H1 (cell line): ENCODE data around the gene PGAM5. TPM values are rescaled to one million over a fixed set of nuclear protein-coding genes. Genes with fewer than 3 reads are reported as not detected.

Experiments used
- CTCF ChIA-PET: fragments of 300-600 bp; sonication (Branson Sonifier 250); formaldehyde crosslinking; loops from one replicate; lab custom pipeline; 2021; ENCODE audit not compliant: partially characterized antibody; lab: Charles Lee
- POLR2A ChIA-PET: fragments of 300-600 bp; sonication (Branson Sonifier 250); formaldehyde crosslinking; loops from one replicate; lab custom pipeline; 2021; ENCODE audit warnings: inconsistent platforms; ENCODE audit not compliant: partially characterized antibody; lab: Charles Lee
- DNase-seq, 2 experiments: peaks; one replicate each; pipeline versions ENCODE4 v3.0.0 to v3.0.0-alpha.2; 2010 to 2022; ENCODE audit warnings: low spot score in 2 of 2, low read depth in 1 of 2, mixed read lengths in 1 of 2
- FAIRE-seq: peaks from 2 replicates; lab custom pipeline; 2011; peaks lifted over from hg19 to GRCh38; lab: Jason Lieb, UNC
- H2AFZ ChIP-seq: 2 replicates; pipeline ENCODE4 v1.8.1; 2012; ENCODE audit warnings: low read length, inconsistent platforms
- H2AK5ac ChIP-seq: 2 replicates; pipeline ENCODE4 v1.6.1; 2013; ENCODE audit warnings: low read depth, low read length
- H2BK120ac ChIP-seq: replicated peaks from 2 replicates; pipeline ENCODE3; 2013; ENCODE audit warnings: low read depth, low read length, inconsistent platforms
- H2BK12ac ChIP-seq: 2 replicates; pipeline ENCODE4 v1.6.1; 2013; ENCODE audit warnings: low read depth, low read length
- H2BK15ac ChIP-seq: 2 replicates; pipeline ENCODE4 v1.6.1; 2013; ENCODE audit warnings: low read length
- H2BK20ac ChIP-seq: 2 replicates; pipeline ENCODE4 v1.6.1; 2013; ENCODE audit warnings: low read length
- H2BK5ac ChIP-seq: 2 replicates; pipeline ENCODE4 v1.6.1; 2013; ENCODE audit warnings: low read depth, low read length
- H3K14ac ChIP-seq: 2 replicates; pipeline ENCODE4 v1.6.1; 2013; ENCODE audit warnings: inconsistent platforms; ENCODE audit not compliant: insufficient read length
- H3K18ac ChIP-seq: 2 replicates; pipeline ENCODE4 v1.6.1; 2013; ENCODE audit warnings: low read length; ENCODE audit errors: extremely low read depth
- H3K23ac ChIP-seq: 2 replicates; pipeline ENCODE4 v1.6.1; 2013; ENCODE audit warnings: inconsistent platforms; ENCODE audit not compliant: insufficient read length
- H3K23me2 ChIP-seq: 2 replicates; pipeline ENCODE4 v1.6.1; 2013; ENCODE audit warnings: low read depth, low read length
- H3K27ac ChIP-seq: 2 replicates; pipeline ENCODE4 v1.6.1; 2011; ENCODE audit warnings: low read depth, low read length, inconsistent platforms
- H3K27me3 ChIP-seq, 4 experiments: replicated peaks in 1 of 4; 1 replicate in 1 of 4; 2 replicates in 3 of 4; pipeline versions ENCODE4 v1.6.1 to v1.8.1; 2011 to 2013; ENCODE audit warnings: low read length in 3 of 4, mild to moderate bottlenecking in 3 of 4, inconsistent platforms in 2 of 4, mixed read lengths in 2 of 4, moderate library complexity in 1 of 4; ENCODE audit not compliant: control insufficient read depth in 3 of 4, insufficient read depth in 3 of 4; ENCODE audit errors: extremely low read depth in 1 of 4
- H3K36me3 ChIP-seq, 4 experiments: 2 replicates each; pipeline versions ENCODE4 v1.6.1 to v1.8.1; 2011 to 2013; ENCODE audit warnings: mild to moderate bottlenecking in 4 of 4, low read length in 3 of 4, moderate library complexity in 2 of 4, control low read depth in 1 of 4, inconsistent platforms in 1 of 4; ENCODE audit not compliant: insufficient read depth in 4 of 4, control insufficient read depth in 2 of 4
- H3K4ac ChIP-seq: replicated peaks from 2 replicates; pipeline ENCODE3; 2013; ENCODE audit warnings: low read length, low read depth, mixed read lengths, inconsistent platforms; ENCODE audit not compliant: insufficient read length
- H3K4me1 ChIP-seq, 4 experiments: replicated peaks in 1 of 4; 1 replicate in 1 of 4; 2 replicates in 3 of 4; pipeline versions ENCODE4 v1.6.1 to v1.8.1; 2011 to 2013; ENCODE audit warnings: low read length in 3 of 4, inconsistent platforms in 2 of 4, mixed read lengths in 1 of 4; ENCODE audit not compliant: insufficient read depth in 4 of 4, control insufficient read depth in 3 of 4
- H3K4me2 ChIP-seq, 2 experiments: 2 replicates each; pipeline versions ENCODE4 v1.6.1 to v1.8.1; 2011 to 2013; ENCODE audit warnings: low read depth in 2 of 2, low read length in 2 of 2, control low read depth in 1 of 2, inconsistent platforms in 1 of 2, mild to moderate bottlenecking in 1 of 2; ENCODE audit not compliant: insufficient read depth in 1 of 2
- H3K4me3 ChIP-seq, 4 experiments: fragments of 200-600, 300-600 bp in 1 of 4; sonication (generic), shearing (Covaris generic), sonication (Bioruptor Twin) in 1 of 4; 2 replicates each; pipeline versions ENCODE4 v1.5.1 to v1.8.1; 2011 to 2016; ENCODE audit warnings: low read length in 4 of 4, low read depth in 3 of 4, control low read depth in 2 of 4, inconsistent platforms in 2 of 4, mild to moderate bottlenecking in 2 of 4, mixed read lengths in 1 of 4, moderate library complexity in 1 of 4; ENCODE audit not compliant: insufficient read depth in 2 of 4; ENCODE audit errors: extremely low read depth in 1 of 4
- H3K56ac ChIP-seq: replicated peaks from 2 replicates; pipeline ENCODE3; 2013; ENCODE audit warnings: low read depth, mild to moderate bottlenecking, mixed read lengths, low read length, inconsistent platforms; ENCODE audit not compliant: insufficient read length
- H3K79me1 ChIP-seq: 2 replicates; pipeline ENCODE4 v1.6.1; 2013; ENCODE audit warnings: low read depth, low read length, control low read depth
- H3K79me2 ChIP-seq, 2 experiments: 2 replicates each; pipeline versions ENCODE4 v1.6.1 to v1.8.1; 2012 to 2013; ENCODE audit warnings: low read length in 2 of 2, mild to moderate bottlenecking in 2 of 2, inconsistent platforms in 1 of 2; ENCODE audit not compliant: insufficient read depth in 2 of 2, control insufficient read depth in 1 of 2
- H3K9ac ChIP-seq, 4 experiments: replicated peaks in 1 of 4; 1 replicate in 1 of 4; 2 replicates in 3 of 4; pipeline versions ENCODE4 v1.6.1 to v1.8.1; 2011 to 2013; ENCODE audit warnings: low read depth in 3 of 4, low read length in 3 of 4, control low read depth in 2 of 4, mild to moderate bottlenecking in 2 of 4, moderate library complexity in 2 of 4, inconsistent platforms in 1 of 4; ENCODE audit errors: extremely low read depth in 1 of 4
- H3K9me3 ChIP-seq, 2 experiments: 2 replicates each; pipeline versions ENCODE4 v1.6.1 to v1.8.1; 2012 to 2013; ENCODE audit warnings: mild to moderate bottlenecking in 2 of 2, moderate library complexity in 2 of 2, control low read depth in 1 of 2, inconsistent platforms in 1 of 2, low read depth in 1 of 2, low read length in 1 of 2, mixed read lengths in 1 of 2; ENCODE audit not compliant: insufficient read depth in 2 of 2
- H4K20me1 ChIP-seq, 2 experiments: replicated peaks in 1 of 2; 2 replicates each; pipeline versions ENCODE3 to v1.8.1; 2011 to 2013; ENCODE audit warnings: inconsistent platforms in 2 of 2, low read length in 2 of 2, mild to moderate bottlenecking in 1 of 2; ENCODE audit not compliant: insufficient read depth in 2 of 2, control insufficient read depth in 1 of 2
- H4K5ac ChIP-seq: 2 replicates; pipeline ENCODE4 v1.6.1; 2013; ENCODE audit warnings: low read length, low read depth, mixed read lengths, inconsistent platforms; ENCODE audit not compliant: insufficient read length
- H4K8ac ChIP-seq: 2 replicates; pipeline ENCODE4 v1.8.0; 2013; ENCODE audit warnings: mild to moderate bottlenecking, moderate library complexity, low read length, inconsistent platforms; ENCODE audit not compliant: insufficient read depth; ENCODE audit errors: extremely low read depth
- H4K91ac ChIP-seq: replicated peaks from 2 replicates; pipeline ENCODE3; 2013; ENCODE audit warnings: low read length, mixed read lengths, inconsistent platforms; ENCODE audit not compliant: insufficient read length
- BCL11A ChIP-seq, 2 experiments: IDR thresholded peaks; one replicate each; pipeline ENCODE4 v1.6.1; 2011; ENCODE audit warnings: low read depth in 2 of 2, low read length in 2 of 2, mild to moderate bottlenecking in 2 of 2
- CBX8 ChIP-seq: fragments of 300-800, 300-1000 bp; sonication (generic); IDR thresholded peaks from 2 replicates; pipeline ENCODE4 v1.7.1; 2016; ENCODE audit warnings: low read depth, low read length, borderline replicate concordance
- CHD1 ChIP-seq: IDR thresholded peaks from 2 replicates; pipeline ENCODE4 v1.6.1; 2012; ENCODE audit warnings: low read depth, low read length, improper control_type of control experiment
- E2F6 ChIP-seq: IDR thresholded peaks from 2 replicates; pipeline ENCODE4 v1.6.1; 2012; ENCODE audit warnings: inconsistent platforms
- FOSL1 ChIP-seq: IDR thresholded peaks from 2 replicates; pipeline ENCODE4 v1.6.1; 2011; ENCODE audit warnings: mild to moderate bottlenecking, low read depth, low read length, moderate library complexity; ENCODE audit not compliant: insufficient read depth
- GTF2F1 ChIP-seq: IDR thresholded peaks from 2 replicates; pipeline ENCODE4 v1.6.1; 2012; ENCODE audit warnings: low read depth, low read length, improper control_type of control experiment, borderline replicate concordance
- HDAC6 ChIP-seq: IDR thresholded peaks from one replicate; pipeline ENCODE4 v1.7.1; 2012; ENCODE audit warnings: low read depth, mild to moderate bottlenecking, inconsistent platforms, low read length, moderate library complexity
- KDM4A ChIP-seq: IDR thresholded peaks from one replicate; pipeline ENCODE4 v1.7.1; 2012; ENCODE audit warnings: low read depth, mild to moderate bottlenecking, moderate library complexity, low read length, inconsistent platforms; ENCODE audit not compliant: severe bottlenecking
- NRF1 ChIP-seq: IDR thresholded peaks from 2 replicates; pipeline ENCODE4 v1.6.1; 2011; ENCODE audit warnings: mild to moderate bottlenecking, low read depth, low read length, improper control_type of control experiment
- POU5F1 ChIP-seq: IDR thresholded peaks from 2 replicates; pipeline ENCODE4 v1.6.1; 2011; ENCODE audit warnings: low read depth, mild to moderate bottlenecking, low read length, moderate library complexity
- RFX5 ChIP-seq: IDR thresholded peaks from 2 replicates; pipeline ENCODE4 v1.6.1; 2011; ENCODE audit warnings: low read depth, low read length, improper control_type of control experiment, borderline replicate concordance
- RNF2 ChIP-seq: fragments of 200-900, 300-1000 bp; sonication (generic); IDR thresholded peaks from 2 replicates; pipeline ENCODE4 v1.7.1; 2016; ENCODE audit warnings: borderline replicate concordance, low read depth, mild to moderate bottlenecking, antibody characterized with exemption, low read length; ENCODE audit not compliant: poor library complexity, severe bottlenecking; ENCODE audit errors: missing control alignments
- SIX5 ChIP-seq: IDR thresholded peaks from 2 replicates; pipeline ENCODE4 v1.6.1; 2011; ENCODE audit warnings: mild to moderate bottlenecking, low read depth, low read length
- ZNF274 ChIP-seq: IDR thresholded peaks from 2 replicates; pipeline ENCODE4 v1.7.0; 2012; ENCODE audit warnings: low read length, borderline replicate concordance; ENCODE audit errors: extremely low read depth
- WGBS, 2 experiments: shearing (Covaris generic) in 1 of 2; methylation state at CpG; one replicate each; pipeline versions ENCODE4 v1.1.6 to v1.1.7; 2013 to 2015; ENCODE audit warnings: low lambda C conversion rate in 2 of 2, mixed read lengths in 2 of 2, inconsistent platforms in 1 of 2, low coverage in 1 of 2, missing lambda C conversion rate in 1 of 2; ENCODE audit not compliant: insufficient replicate concordance in 2 of 2, insufficient coverage in 1 of 2, insufficient read length in 1 of 2; ENCODE audit errors: extremely low coverage in 1 of 2, missing lambda C conversion rate in 1 of 2; 5-methylcytosine and 5-hydroxymethylcytosine counted together
- polyA plus RNA-seq, 7 experiments: library from polyadenylated mRNA; depleted of rRNA in 3 of 7; stranded (reverse) in 5 of 7; unstranded in 2 of 7; fragments of >200 nt in 5 of 7; fragments of 200-250 nt in 2 of 7; gene quantifications; 1 replicate in 5 of 7; 2 replicates in 1 of 7; 4 replicates in 1 of 7; pipeline versions ENCODE4 v1.2.1 to v1.2.3, GENCODE V29; 2011 to 2013; ENCODE audit warnings: missing spikeins in 2 of 7, mixed read lengths in 2 of 7
- total RNA-seq: library from RNA; stranded (reverse); fragmentation: NEBNext Ultra II Directional; extraction: Animal tissue kit (Norgen Biotek cat#: 25700); gene quantifications from 2 replicates; pipeline ENCODE4 v1.2.1, GENCODE V29; 2021

Gene PGAM5
- total and polyA plus RNA-seq, 2 of the 8 experiments (the other 6 are each of a cell fraction or from before 2014, with no cell fraction given): 66.4 to 84.0 TPM

GRCh38 chr12:132674561-132674960 lies 36.1 kb upstream of the PGAM5 start:
- H4K5ac ChIP-seq: no peak overlapping the region
- H3K4me1 ChIP-seq: no peaks in the 10 kb centered on the region; a peak in 2 of 7 replicates
- no peak overlapping the region for H3K14ac ChIP-seq
- no peak overlapping the region for H3K18ac ChIP-seq
- H3K56ac ChIP-seq: no peak overlapping the region
- WGBS, 2 experiments: 86% methylated on average over 4 of the region's 5 CpGs; no CpG with 5 or more reads in 1 of the 2 experiments
- no peak overlapping the region for H2AFZ ChIP-seq
- CTCF ChIA-PET: no interaction called here
- H3K9me3 ChIP-seq: no peaks in the 10 kb centered on the region
- no peak overlapping the region for H3K4ac ChIP-seq
- no peak overlapping the region for H3K27ac ChIP-seq
- no peak overlapping the region for H3K4me3 ChIP-seq
- H3K36me3 ChIP-seq: peaks cover 48 to 89% (median 67%) of the 10 kb centered on the region in 4 experiments
- no peak overlapping the region for H4K91ac ChIP-seq
- H3K27me3 ChIP-seq: no peaks in the 10 kb centered on the region
- no peak overlapping the region for H3K9ac ChIP-seq
- POLR2A ChIA-PET: no interaction called here
- H4K8ac ChIP-seq: no peak overlapping the region
- peaks cover 3 to 12% of the 10 kb centered on the region in 2 experiments; a peak in 3 of 4 replicates for H3K79me2 ChIP-seq
- H4K20me1 ChIP-seq: peaks cover 5 to 29% of the 10 kb centered on the region in 2 experiments
- DNase-seq: no peak
- no peak overlapping the region for H2AK5ac ChIP-seq
- no peak overlapping the region for H3K23ac ChIP-seq
- H3K79me1 ChIP-seq: peaks cover 8% of the 10 kb centered on the region
- H2BK5ac ChIP-seq: no peak overlapping the region
- H3K4me2 ChIP-seq: no peak overlapping the region
- no peak overlapping the region for H2BK15ac ChIP-seq
- H3K23me2 ChIP-seq: no peaks in the 10 kb centered on the region; the same call in 1 of the 2 replicates
- no peak overlapping the region for H2BK20ac ChIP-seq
- H2BK120ac ChIP-seq: no peak overlapping the region
- FAIRE-seq: no peak
- no peak overlapping the region for H2BK12ac ChIP-seq
- TF ChIP-seq CHD1: no peak
- no peak for TF ChIP-seq NRF1
- TF ChIP-seq ZNF274: no peak
- TF ChIP-seq RFX5: no peak
- TF ChIP-seq POU5F1: no peak
- TF ChIP-seq HDAC6: no peak
- no peak for TF ChIP-seq FOSL1
- no peak for TF ChIP-seq SIX5
- no peak for TF ChIP-seq KDM4A
- no peak for TF ChIP-seq BCL11A (IDR thresholded peaks at IDR 0.05; ENCODE audit: low read depth in 2 of 2, low read length in 2 of 2)
- TF ChIP-seq GTF2F1: no peak
- no peak for TF ChIP-seq E2F6
- no peak for TF ChIP-seq RNF2
- TF ChIP-seq CBX8: no peak
